GM18526 (cell line): ENCODE data around the gene KNOP1.

ENCODE experiments used
- POLR2A ChIP-seq: IDR thresholded peaks from 3 replicates; pipeline ENCODE4 v1.6.1; 2011; ENCODE audit not compliant: insufficient read length; ENCODE audit errors: extremely low read depth

The KNOP1 gene, protein sequence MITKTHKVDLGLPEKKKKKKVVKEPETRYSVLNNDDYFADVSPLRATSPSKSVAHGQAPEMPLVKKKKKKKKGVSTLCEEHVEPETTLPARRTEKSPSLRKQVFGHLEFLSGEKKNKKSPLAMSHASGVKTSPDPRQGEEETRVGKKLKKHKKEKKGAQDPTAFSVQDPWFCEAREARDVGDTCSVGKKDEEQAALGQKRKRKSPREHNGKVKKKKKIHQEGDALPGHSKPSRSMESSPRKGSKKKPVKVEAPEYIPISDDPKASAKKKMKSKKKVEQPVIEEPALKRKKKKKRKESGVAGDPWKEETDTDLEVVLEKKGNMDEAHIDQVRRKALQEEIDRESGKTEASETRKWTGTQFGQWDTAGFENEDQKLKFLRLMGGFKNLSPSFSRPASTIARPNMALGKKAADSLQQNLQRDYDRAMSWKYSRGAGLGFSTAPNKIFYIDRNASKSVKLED

GRCh38 chr16:19717741-19718623 lies at the start of gene KNOP1, which contains the start of gene IQCK:
Gene KNOP1, minus strand, starts transcription at chr16:19718227. Its CDS starts 3,192 bp downstream, at chr16:19715035.
Gene IQCK, plus strand, starts transcription at chr16:19718271. Its CDS starts 36 bp downstream, at chr16:19718307.
- peak; percentile 70 for TF ChIP-seq POLR2A

- no peak for TF ChIP-seq POLR2A
Observed at GRCh38 chr16:19767497-19767896, 49.5 kb upstream of the KNOP1 start.

DNA sequence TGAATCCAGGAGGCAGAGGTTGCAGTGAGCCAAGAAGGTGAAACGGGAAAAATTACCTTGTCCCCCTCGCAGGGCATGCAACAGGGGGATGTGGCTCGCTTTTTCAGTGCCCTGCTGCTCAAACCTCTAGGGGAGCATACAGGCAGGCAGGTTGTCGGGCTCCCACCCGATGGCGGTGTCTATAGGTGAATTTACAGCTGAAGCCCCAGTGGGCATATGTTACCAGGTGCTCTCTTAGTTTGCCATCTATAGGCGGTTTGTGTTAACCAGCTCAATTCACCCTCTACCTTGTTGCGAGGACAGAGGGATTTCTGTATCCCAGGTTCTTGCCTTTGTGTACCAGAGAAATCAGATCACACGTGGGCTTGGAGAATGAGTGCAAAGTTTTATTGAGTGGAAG lies 49.0 kb upstream of the KNOP1 start:
- TF ChIP-seq POLR2A = no peak

DNA sequence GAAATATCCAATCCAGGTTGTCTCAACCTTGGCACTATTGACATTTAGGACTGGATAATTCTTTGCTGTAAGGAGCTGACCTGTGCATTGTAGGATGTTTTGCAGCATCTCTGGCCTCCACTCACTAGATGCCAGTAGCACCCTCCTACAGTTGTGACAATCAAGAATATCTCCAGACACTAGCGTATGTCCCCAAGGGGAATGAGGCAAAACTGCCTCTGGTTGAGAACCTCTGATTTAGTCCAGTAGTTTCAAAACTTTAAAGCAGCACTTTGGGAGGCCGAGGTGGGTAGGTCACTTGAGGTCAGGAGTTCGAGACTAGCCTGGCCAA lies 48.5 kb upstream of the KNOP1 start:
- TF ChIP-seq POLR2A = no peak

GRCh38 chr16:19765860-19766553 lies 48.0 kb upstream of the KNOP1 start:
- no peak for TF ChIP-seq POLR2A

- TF ChIP-seq POLR2A = no peak
Observed at GRCh38 chr16:19760356-19761060, 42.5 kb upstream of the KNOP1 start.

DNA sequence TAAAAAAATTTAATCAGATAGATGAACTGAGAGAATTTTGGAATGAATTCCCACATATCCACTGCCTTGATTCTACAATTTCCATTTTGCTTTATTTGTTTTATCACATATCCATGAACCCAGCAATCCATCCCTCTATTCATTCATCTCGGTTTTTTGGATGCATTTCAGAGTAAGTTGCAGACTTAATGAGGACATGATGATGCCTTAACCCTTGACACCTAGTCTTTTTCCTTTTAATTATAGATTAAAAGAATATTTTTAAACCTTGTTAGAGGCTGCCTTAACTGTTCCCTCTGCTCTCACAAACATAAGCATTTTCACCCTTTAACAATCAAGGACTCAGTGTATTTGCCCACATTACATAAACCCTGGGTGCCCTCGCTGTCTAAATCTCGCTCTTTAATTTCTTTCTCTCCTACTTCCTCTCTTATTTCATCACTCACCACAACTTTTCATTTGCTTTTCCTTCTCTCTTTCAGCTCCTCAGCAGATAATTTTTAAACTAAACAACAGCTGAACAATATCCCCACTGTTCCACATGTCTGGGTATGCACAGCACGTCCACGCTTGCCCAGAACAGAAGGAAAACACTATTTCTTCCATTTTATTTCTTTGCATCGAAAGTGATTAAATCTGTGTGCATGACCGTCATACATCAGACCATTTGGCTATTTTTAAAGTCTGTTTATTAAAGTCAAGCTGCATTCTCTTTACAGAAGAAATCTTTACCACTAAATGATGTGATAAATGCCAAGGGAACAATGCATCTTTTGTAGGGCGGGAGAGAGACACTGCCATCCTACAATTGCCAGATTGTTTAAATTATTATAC lies 40.0 kb upstream of the KNOP1 start:
- no peak for TF ChIP-seq POLR2A

GRCh38 chr16:19757026-19757425 lies 39.0 kb upstream of the KNOP1 start:
- no peak for TF ChIP-seq POLR2A

DNA sequence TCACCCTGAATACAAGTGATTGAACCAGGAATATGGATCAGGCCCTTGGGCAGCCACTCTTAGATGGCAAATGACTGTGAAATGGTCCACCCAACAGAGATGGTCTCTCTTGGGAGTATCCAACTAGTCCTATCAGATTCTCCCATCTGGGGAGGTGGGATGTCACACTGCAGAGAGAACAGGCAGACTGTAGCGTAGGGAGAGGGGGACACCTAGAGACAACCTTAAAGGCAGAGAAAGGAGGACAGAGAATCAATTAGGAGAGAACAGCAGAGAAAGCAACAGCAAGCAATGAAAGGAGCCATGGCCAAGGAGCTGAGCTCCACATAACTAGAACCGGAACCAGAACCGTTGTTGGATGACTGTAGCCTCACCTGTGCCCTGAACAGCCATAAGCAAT lies 37.2 kb upstream of the KNOP1 start:
- TF ChIP-seq POLR2A = no peak

DNA sequence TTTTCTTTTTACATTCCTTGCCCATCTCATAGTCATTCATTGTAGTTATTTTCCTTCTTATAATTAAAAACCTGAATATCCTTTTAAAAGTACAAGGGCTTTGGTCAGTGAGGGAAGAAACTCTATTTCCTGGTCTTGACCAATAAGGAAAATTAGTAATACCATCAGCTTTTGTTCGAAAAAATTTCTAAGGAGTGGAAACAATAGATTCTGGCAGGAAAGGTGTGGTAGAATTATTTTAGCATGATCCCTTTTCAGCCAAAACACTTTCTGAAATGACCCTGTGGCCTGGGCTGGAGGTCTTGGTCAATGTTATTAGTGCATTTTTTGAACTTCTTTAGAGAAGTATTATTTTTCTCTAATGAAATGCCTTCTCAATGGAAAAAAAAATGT lies 36.6 kb upstream of the KNOP1 start:
- TF ChIP-seq POLR2A = no peak

DNA sequence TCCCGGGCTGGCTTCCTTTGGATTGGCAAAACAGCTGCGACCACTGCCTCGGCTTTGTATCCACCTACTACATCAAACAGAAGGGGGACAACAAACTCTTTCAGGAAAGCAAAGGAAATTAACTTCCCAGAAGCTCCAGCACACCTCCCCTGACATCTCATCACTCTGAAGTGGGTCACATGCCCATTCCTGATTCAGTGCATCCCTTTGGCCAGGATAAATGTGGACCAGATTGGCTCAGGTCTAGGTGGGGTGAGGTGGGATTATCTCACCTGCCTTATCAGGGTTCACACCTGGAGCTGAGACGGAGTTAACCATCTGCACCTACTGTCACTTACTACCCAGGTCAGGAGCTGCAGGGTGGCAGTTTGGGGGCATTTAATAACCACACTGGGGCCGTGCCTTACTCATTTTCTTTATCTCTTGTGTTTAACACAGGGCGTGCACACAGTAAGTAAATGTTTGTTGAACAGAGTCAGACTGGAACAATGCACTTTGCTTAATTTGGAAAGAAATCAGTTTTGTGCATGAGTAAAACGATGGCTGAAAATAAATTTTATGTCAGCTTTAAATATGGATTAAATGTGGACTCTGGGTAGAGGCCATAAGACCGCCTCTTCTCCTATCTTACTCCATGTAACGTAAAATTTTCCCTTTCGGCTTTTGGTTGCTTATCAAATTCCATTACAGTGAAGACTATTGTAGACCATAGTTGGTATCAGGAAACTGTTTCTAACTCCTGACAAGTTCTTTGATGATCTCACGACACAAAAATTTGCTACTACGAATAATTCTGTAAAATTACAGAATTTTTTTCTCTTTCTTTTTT lies 36.0 kb upstream of the KNOP1 start:
- TF ChIP-seq POLR2A = no peak

DNA sequence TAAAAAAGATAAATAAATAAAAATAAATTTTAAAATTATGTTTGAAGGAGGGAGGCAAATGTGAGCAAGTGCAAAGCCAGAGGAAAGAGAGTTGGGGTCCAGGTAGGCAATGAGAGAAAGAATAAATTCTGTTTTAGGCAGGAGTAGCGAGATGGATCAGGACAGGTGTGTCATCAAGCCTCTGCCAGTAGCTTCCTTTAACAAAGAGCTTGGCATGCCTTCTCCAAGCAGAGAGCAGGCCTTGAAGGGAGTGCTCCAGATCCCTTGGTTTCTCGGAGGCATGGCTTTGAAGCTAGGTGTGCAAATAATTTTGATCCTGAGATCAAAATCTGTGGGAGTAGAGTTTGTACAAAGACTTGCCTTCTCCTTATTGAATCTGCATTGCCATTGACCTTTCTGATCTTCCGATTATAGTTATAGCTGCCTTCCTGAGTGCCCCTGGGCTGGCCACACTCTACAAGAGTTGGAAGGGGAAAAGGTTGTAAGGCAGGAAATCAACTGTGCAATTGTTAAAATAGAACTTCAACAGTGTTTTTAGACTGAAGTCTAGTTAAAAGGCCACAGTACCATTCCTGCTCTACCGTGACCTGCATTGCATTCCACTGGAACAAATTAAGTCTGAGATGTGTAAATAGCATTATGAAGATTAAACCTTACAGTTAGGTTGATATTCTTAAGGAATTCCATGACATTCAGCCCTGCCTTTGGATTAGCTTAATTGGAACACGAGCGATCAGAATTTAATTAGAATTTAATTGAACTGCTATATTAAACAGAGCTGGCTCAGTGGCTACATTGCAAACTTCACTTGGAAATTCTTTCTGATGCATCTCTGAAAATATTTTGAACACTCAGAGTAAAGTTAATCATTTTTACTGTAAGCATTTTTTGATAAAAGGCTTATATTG lies 33.7 kb upstream of the KNOP1 start:
- TF ChIP-seq POLR2A = no peak

DNA sequence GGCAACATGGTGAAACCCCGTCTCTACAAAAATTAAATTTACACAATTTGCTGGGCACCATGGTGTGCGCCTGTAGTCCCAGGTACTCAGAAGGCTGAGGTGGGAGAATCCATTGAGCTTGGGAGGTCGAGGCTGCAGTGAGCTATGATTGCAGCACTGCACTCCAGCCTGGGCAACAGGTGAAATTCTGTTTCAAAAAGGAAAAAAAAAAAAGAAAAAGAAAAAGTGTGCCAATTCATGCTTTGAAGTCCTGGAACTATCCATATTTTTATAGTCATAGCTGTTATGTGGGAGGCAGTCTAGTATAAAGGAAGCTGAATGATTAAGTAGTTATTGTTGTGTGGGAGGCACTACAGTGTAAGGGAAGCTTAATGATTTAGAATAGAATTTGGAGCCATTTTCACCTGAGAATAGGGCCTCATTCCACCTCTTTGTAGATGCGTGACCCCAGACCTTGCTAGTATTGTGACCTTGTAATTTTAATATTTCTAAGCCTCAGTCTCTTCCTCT lies 31.6 kb upstream of the KNOP1 start:
- TF ChIP-seq POLR2A = no peak
